ES-I3 (cell line): ENCODE measurements around the gene DDX11.
A peak's percentile ranks its signal among the peaks of the same experiment; 100 is the strongest.
"Not testable (repeated sequence)": the region's sequence is repeated elsewhere in the genome, so short reads cannot be mapped to it uniquely, and the experiment has no call there.

Experiments
- H3K36me3 ChIP-seq: 2 replicates; pipeline ENCODE4 v1.6.1; 2013; ENCODE audit warnings: mild to moderate bottlenecking, low read length, control low read depth, moderate library complexity; ENCODE audit not compliant: insufficient read depth
- H3K4me1 ChIP-seq: 2 replicates; pipeline ENCODE4 v1.6.1; 2013; ENCODE audit warnings: mild to moderate bottlenecking, control low read depth, low read length; ENCODE audit not compliant: insufficient read depth
- H3K9ac ChIP-seq: 2 replicates; pipeline ENCODE4 v1.6.1; 2013; ENCODE audit warnings: low read depth, mild to moderate bottlenecking, low read length, moderate library complexity
- H3K9me3 ChIP-seq: 2 replicates; pipeline ENCODE4 v1.6.1; 2013; ENCODE audit warnings: mild to moderate bottlenecking, low read length, moderate library complexity; ENCODE audit not compliant: control insufficient read depth, insufficient read depth

The DDX11 gene

DNA sequence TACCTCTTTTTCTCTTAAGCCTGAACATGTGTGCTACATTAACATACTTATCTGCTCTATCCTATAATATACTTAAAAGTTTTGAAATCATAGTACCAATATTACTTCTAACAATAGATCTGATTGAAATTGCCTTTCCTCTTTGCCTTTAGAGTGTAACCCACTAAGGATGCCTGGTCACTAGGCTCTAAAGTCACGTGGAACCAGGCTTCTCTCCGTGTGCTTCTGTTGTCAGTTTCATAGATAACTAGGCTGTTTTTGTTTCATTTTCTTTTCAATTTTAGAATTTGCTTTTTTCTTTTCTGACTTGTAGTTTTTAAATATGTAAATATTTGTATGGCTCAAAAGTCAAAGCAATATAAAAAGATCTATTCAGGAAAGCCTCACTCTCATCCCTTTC is 25.8 kb downstream of the DDX11 start:
- H3K9ac ChIP-seq, H3K36me3 ChIP-seq, H3K4me1 ChIP-seq, H3K9me3 ChIP-seq: not testable (repeated sequence)

DNA sequence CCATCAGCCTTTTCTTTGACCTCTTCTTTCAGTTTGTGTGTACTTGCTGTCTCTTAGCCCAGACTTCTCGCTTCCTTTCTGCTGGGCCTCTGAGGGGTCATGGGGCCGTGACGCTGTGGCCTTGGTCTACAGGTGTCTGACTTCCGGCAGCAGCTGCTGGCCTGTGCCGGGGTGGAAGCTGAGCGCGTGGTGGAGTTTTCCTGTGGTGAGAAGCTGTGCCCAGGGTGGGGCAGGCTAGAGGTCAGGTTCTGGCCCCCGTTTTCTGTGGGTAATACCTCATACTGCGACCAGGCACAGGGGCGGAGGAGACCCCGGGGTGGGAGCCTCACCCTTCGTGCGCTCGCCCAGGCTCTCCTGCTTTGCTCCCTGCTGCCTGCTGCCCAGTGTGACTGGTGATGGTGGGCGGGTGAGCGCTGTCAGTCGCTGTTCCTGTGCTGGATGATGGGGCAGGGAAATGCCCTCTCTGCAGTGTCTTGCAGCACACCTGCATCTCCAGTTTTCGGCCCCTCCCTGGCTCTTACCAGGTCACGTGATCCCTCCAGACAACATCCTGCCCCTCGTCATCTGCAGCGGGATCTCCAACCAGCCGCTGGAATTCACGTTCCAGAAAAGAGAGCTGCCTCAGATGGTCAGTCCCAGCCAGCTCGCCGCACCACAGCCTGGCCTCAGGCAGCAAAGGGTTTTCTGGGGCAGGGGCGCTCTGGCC is 27.0 kb downstream of the DDX11 start:
- H3K4me1 ChIP-seq, H3K36me3 ChIP-seq, H3K9me3 ChIP-seq, H3K9ac ChIP-seq: not testable (repeated sequence)

DNA sequence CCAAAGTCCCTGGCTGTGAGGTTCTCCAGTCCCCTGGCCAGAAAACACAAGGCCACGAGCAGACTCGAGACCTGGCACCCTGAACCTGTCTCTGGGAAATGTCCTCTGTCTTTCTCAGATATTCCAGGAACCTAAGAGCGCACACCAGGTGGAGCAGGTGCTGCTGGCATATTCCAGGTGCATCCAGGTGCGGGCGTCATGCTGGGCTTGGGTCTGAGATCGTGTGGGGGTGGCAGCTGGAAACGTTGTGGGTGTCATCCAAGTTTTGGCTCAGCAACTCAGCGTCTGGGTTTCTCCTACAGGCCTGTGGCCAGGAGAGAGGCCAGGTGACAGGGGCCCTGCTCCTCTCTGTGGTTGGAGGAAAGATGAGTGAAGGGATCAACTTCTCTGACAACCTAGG is 28.5 kb downstream of the DDX11 start:
- not testable (repeated sequence) for H3K36me3 ChIP-seq, H3K9ac ChIP-seq, H3K4me1 ChIP-seq, H3K9me3 ChIP-seq

DNA sequence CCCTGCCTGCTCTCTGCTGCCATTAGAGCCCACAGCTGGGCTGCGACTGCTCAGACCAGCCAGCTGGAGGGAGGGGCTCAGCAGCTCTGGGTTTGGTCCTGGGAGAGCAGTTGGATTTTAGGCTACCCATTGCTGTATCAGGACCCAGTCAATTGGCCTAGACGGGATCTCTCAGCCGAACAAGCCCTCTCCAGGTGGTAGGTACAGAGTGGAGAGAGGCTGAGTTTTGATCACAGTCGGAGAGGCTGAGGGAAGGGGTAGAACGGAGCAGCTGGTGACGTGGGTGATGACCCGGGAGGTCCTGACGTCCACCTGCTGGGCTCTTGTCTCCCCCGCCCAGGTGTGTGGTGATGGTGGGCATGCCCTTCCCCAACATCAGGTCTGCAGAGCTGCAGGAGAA is 28.9 kb downstream of the DDX11 start:
- not testable (repeated sequence) for H3K9me3 ChIP-seq, H3K9ac ChIP-seq, H3K36me3 ChIP-seq, H3K4me1 ChIP-seq

DNA sequence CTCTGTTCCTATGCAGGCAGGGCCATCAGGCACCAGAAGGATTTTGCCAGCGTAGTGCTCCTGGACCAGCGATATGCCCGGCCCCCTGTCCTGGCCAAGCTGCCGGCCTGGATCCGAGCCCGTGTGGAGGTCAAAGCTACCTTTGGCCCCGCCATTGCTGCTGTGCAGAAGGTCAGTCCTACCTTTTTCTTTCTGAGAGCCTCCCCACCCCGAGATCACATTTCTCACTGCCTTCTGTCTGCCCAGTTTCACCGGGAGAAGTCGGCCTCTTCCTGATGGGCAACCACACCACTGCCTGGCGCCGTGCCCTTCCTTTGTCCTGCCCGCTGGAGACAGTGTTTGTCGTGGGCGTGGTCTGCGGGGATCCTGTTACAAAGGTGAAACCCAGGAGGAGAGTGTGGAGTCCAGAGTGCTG is 29.9 kb downstream of the DDX11 start:
- not testable (repeated sequence) for H3K36me3 ChIP-seq

DNA sequence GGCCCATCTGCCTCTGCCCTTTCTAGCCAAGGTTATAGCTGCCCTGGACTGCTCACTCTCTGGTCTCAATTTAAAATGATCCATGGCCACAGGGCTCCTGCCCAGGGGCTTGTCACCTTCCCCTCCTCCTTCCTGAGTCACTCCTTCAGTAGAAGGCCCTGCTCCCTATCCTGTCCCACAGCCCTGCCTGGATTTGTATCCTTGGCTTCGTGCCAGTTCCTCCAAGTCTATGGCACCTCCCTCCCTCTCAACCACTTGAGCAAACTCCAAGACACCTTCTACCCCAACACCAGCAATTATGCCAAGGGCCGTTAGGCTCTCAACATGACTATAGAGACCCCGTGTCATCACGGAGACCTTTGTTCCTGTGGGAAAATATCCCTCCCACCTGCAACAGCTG is 30.6 kb downstream of the DDX11 start:
- H3K4me1 ChIP-seq, H3K36me3 ChIP-seq, H3K9ac ChIP-seq, H3K9me3 ChIP-seq: not testable (repeated sequence)

More for the DNA sequence above, 29.9 kb downstream of the DDX11 start:
- not testable (repeated sequence) for H3K4me1 ChIP-seq, H3K9me3 ChIP-seq, H3K9ac ChIP-seq

DNA sequence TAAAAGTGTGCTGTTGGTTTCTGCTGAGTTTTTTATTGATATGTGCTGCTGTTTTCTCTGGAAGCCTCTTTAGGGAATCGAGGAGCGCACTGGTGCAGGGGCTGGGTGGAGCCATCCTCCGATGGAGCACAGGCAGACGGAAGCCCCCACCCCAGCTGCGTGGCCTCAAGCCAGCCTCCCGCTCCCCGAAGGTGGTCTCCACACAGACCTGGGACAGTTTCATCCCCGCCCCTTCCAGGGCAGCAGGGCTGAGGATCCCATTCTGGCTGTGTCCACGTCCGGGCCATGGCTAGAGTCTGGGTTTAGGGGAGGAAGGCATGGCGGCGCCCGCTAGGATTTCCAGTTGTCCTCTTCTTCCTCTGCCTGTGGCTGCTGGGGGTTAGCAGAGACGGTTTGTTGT is 31.1 kb downstream of the DDX11 start:
- not testable (repeated sequence) for H3K4me1 ChIP-seq, H3K9me3 ChIP-seq, H3K36me3 ChIP-seq, H3K9ac ChIP-seq

DNA sequence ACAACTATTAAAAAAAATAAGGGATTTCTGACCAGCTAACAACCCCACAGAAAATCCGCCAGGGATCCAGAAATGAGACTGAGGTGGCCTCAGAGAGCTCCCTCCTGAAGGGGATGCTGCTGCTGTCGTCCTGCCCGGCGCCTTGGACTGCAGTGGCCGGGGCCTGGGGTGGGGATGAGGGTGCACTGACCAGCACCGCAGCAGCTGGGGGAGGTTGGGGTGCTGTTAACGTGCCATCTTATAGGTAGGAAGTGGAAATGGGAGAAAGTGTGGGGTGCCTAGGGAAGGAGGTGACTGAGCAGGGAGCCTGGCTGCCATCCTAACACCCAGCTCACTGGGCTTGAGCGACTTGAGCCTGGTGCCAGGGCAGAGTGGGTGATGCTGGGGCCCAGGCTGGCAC is 32.0 kb downstream of the DDX11 start:
- Histone ChIP-seq H3K9me3 (no peaks in the 10 kb centered on the region), H3K9ac (no peak overlapping the region), H3K36me3 (no peaks in the 10 kb centered on the region), H3K4me1 (no peaks in the 10 kb centered on the region)

DNA sequence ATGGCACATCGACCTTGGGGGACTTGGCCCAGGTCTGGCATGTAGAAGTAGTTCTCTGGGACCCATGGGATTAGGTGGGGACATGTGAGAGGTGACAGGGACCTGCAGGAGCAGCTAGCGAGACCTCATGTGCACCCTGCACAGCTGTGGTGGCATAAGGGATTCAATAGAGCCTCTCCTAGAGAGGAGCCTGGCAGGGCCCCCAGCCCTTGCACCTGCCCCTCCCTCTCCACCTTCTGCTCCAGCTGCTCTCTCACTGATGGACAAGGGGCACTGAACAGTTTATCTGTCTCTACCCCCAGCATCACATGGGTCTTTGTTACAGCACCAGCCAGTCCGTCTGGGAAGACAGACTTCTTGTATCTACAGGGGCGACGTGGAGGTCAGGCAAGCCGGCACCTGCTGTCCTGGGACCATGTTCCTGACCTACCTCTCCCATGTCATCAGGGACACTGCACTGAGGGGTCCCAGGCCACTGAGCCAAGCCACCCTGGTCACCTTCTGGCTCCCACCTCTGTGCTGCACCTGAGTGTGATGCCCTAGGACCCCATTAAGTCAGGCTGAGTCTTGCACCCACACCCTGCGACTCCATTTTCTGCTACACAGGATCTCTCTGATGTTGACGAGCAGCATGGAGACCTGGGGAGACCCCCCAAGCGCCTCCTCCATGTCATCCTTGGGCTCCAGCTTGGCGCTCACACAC is 32.6 kb downstream of the DDX11 start:
- Histone ChIP-seq H3K36me3 (no peaks in the 10 kb centered on the region), H3K9me3 (no peaks in the 10 kb centered on the region), H3K9ac (no peak overlapping the region), H3K4me1 (no peaks in the 10 kb centered on the region)

DNA sequence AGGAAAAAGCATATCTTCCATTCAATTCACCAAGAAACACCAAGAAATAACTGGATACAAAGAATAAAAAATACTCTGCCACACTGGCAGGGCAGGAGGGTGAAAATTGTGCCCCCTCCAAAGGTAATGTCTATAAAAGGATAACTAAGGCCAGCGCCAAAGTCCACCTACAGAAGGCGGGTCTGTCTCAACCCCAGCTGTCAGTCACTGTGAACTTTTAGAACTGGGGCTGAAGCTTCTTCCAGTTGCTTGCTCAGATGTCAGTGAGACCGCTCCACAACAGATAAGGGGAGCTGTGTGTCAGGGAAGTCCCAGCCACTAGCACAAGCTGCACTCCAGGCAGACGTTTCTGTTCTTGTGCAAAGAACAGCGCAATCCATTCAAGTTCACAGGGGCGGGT is 36.1 kb downstream of the DDX11 start:
- H3K36me3 ChIP-seq, H3K9ac ChIP-seq, H3K9me3 ChIP-seq, H3K4me1 ChIP-seq: not testable (repeated sequence)

DNA sequence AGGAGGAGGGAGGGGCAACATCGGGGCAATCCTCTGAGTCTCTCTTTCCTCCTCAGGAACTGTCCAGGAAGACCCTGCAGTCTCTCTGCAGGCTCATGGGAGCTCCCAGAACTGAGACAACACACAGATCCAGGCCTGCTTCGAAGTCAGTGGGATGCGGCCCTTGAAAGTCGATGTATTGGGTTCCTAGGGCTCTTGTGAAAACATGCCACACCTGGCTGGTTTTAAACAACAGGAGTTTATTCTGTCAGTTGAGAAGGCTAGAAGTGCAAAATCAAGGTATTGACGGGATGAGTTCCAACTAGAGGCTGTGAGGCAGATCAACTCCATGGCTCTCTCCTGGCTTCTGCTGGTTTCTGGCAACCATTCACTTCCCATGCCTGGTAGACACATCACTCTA is 36.6 kb downstream of the DDX11 start:
- not testable (repeated sequence) for H3K36me3 ChIP-seq, H3K4me1 ChIP-seq, H3K9ac ChIP-seq, H3K9me3 ChIP-seq

DNA sequence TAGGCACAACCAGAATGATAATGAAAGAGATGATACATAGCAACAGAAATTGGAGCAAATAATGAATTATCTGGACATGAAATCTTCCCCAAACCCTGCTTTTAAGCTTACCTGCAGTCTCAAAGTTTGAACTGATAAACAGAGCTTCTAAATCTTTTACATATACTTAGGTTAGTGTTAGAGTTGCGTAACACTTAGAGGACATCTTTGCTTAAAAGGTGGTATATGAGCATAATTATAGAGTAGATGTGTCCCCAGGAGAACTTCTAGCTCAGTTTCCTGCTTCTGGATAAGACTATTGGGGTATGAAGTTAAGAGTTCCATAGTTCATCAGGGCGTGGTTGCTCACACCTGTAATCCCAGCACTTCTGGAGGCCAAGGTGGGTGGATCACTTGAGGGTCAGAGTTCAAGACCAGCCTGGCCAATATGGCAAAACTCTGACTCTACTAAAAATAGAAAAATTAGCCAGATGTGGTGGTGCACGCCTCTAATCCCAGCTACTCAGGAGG is 41.5 kb downstream of the DDX11 start:
- H3K36me3 ChIP-seq, H3K4me1 ChIP-seq, H3K9ac ChIP-seq, H3K9me3 ChIP-seq: not testable (repeated sequence)

DNA sequence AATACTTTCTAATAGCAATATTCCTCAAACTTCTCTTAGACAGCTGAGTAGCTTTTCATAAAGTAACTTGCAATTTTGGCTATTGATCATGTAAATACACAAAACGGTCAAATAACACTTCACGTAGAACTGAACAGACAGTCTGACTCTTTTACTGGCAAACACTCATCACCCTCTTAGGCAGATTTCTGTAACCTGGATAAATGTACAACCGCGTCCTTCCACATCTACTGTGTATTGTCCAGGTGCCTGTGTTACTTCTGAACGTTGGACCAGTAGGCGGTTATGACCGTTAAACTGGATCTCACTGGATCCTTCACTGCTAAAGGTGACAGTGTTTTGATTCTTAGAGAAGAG is 43.2 kb downstream of the DDX11 start:
- H3K9ac ChIP-seq = peak overlapping the region; percentile 77; the same call in 1 of the 2 replicates
- H3K9me3 ChIP-seq, H3K4me1 ChIP-seq, H3K36me3 ChIP-seq: not testable (repeated sequence)

DNA sequence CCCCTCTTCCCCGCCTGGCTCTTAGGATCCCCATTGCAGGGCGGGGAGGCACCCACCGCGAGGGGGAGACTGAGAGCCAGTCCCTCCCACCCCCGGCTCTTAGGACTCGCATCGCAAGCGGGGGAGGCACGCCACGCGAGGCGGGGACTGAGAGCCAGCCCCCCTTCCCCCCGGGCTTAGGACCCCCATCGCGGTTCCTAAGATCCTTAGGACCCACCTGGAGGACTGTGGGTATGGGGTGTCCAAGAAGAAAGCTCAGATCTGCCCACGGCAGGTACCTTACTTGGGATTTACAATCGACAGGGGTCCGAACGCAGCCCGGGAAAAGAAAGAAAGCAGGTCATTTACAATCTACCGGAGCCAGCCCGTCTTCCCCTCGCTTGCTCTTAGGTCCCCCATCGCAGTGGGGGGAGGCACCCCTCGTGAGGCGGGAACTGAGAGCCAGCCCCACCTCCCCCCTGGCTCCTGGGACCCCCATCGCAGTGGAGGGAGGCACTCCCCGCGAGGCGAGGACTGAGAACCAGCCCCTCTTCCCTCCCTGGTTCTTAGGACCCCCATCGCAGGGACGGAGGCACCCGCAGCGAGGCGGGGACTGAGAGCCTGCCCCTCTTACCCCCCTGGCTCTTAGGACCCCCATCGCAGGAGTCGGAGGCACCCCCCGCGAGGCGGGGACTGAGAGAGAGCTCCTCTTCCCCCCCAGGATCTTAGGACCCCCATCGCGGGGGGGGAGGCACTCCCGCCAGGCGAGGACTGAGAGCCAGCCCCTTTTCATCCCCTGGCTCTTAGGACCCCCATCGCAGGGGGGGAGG is 43.7 kb downstream of the DDX11 start:
- Histone ChIP-seq H3K36me3 (no peaks in the 10 kb centered on the region), H3K4me1 (no peaks in the 10 kb centered on the region), H3K9me3 (no peaks in the 10 kb centered on the region), H3K9ac (peak overlapping the region; percentile 77; the same call in 1 of the 2 replicates)
